HG03457 (cell line): ENCODE measurements around the gene ST7.
A peak's percentile ranks its signal among the peaks of the same experiment; 100 is the strongest.
"Not testable (repeated sequence)": the region's sequence is repeated elsewhere in the genome, so short reads cannot be mapped to it uniquely, and the experiment has no call there.

Experiments used
- ATAC-seq: cut with Tn5 transposase; IDR thresholded peaks from one replicate; pipeline ENCODE4 v1.9.1; 2021; ENCODE audit warnings: moderate number of reproducible peaks; ENCODE audit not compliant: unreplicated experiment

Gene ST7

GRCh38 chr7:117119192-117119924 is 166.1 kb downstream of the ST7 start:
- no peak for ATAC-seq

GRCh38 chr7:117120321-117120720 is 167.0 kb downstream of the ST7 start:
- not testable (repeated sequence) for ATAC-seq

- ATAC-seq: not testable (repeated sequence)
Observed at GRCh38 chr7:117122036-117122435, 168.7 kb downstream of the ST7 start.

- ATAC-seq: no peak
Observed at GRCh38 chr7:117122536-117122935, 169.2 kb downstream of the ST7 start.

GRCh38 chr7:117123311-117123926 is 170.1 kb downstream of the ST7 start:
- ATAC-seq: no peak

GRCh38 chr7:117124591-117125220 is 171.4 kb downstream of the ST7 start:
- ATAC-seq: peak; percentile 89

GRCh38 chr7:117126676-117127075 is 173.4 kb downstream of the ST7 start:
- ATAC-seq: no peak

- no peak for ATAC-seq
Observed at GRCh38 chr7:117127585-117128168, 174.4 kb downstream of the ST7 start.

GRCh38 chr7:117129521-117129955 is 176.2 kb downstream of the ST7 start:
- no peak for ATAC-seq

GRCh38 chr7:117130262-117130661 is 177.0 kb downstream of the ST7 start:
- ATAC-seq: no peak

- no peak for ATAC-seq
Observed at GRCh38 chr7:117132321-117133120, 179.2 kb downstream of the ST7 start.

GRCh38 chr7:117133125-117133524 is 179.8 kb downstream of the ST7 start:
- no peak for ATAC-seq

GRCh38 chr7:117134411-117134810 is 181.1 kb downstream of the ST7 start:
- ATAC-seq: no peak

GRCh38 chr7:117134889-117135552 is 181.7 kb downstream of the ST7 start:
- no peak for ATAC-seq

- no peak for ATAC-seq
Observed at GRCh38 chr7:117135553-117135891, 182.2 kb downstream of the ST7 start.

GRCh38 chr7:117137868-117138267 is 184.6 kb downstream of the ST7 start:
- ATAC-seq: no peak

GRCh38 chr7:117138495-117138894 is 185.2 kb downstream of the ST7 start:
- ATAC-seq: no peak

GRCh38 chr7:117138981-117139380 is 185.7 kb downstream of the ST7 start:
- ATAC-seq: no peak

- no peak for ATAC-seq
Observed at GRCh38 chr7:117139397-117139984, 186.2 kb downstream of the ST7 start.

GRCh38 chr7:117140921-117141320 is 187.6 kb downstream of the ST7 start:
- ATAC-seq: no peak
